GM12878 (cell line): Measurements from ENCODE around the gene NCAPD2. TPM values are rescaled to one million over a fixed set of nuclear protein-coding genes. Genes with fewer than 3 reads are reported as not detected.
"Not testable (repeated sequence)": the region's sequence is repeated elsewhere in the genome, so short reads cannot be mapped to it uniquely, and the experiment has no call there.

ENCODE experiments used
- ATAC-seq: fragments of 200-7000 bp; cut with Tn5 transposase; 3 replicates; pipeline ENCODE4 v1.9.1; 2020; ENCODE audit warnings: mild to moderate bottlenecking, moderate library complexity
- BruUV-seq: library from RNA; stranded (reverse); fragments of 400-500 nt; replicated peaks from 2 replicates; lab custom pipeline; 2021; lab: Mats Ljungman, UMichigan
- CTCF ChIA-PET: fragments of 300-600 bp; sonication (Branson Sonifier 250); formaldehyde crosslinking; extraction: SDS; loops from one replicate; lab custom pipeline; 2021; ENCODE audit warnings: inconsistent platforms; lab: Yijun Ruan, JAX
- POLR2A ChIA-PET: fragments of 350-600 bp; formaldehyde crosslinking; extraction: SDS; loops from one replicate; lab custom pipeline; 2021; ENCODE audit warnings: inconsistent platforms; lab: Charles Lee
- RAD21 ChIA-PET: fragments of 300-600 bp; sonication (Branson Sonifier 250); formaldehyde crosslinking; loops from one replicate; lab custom pipeline; 2023; ENCODE audit warnings: antibody characterized with exemption; ENCODE audit not compliant: unreplicated experiment; lab: Charles Lee
- SMC1A ChIA-PET: fragments of 300-600 bp; sonication (Branson Sonifier 250); formaldehyde crosslinking; loops from one replicate; lab custom pipeline; 2023; ENCODE audit not compliant: unreplicated experiment, uncharacterized antibody; lab: Charles Lee
- DNase-seq: peaks from one replicate; pipeline ENCODE4 v3.0.0-alpha.2; 2011; ENCODE audit warnings: low read depth, low spot score
- FAIRE-seq: peaks from 3 replicates; lab custom pipeline; 2011; peaks lifted over from hg19 to GRCh38; lab: Jason Lieb, UNC
- H2AFZ ChIP-seq: 2 replicates; pipeline ENCODE4 v1.6.0; 2011; ENCODE audit warnings: low read depth, low read length, control low read depth; ENCODE audit not compliant: control insufficient read depth
- H3K27ac ChIP-seq: 2 replicates; pipeline ENCODE4 v1.5.1; 2011; ENCODE audit warnings: control low read depth; ENCODE audit not compliant: control insufficient read depth, insufficient read depth
- H3K27me3 ChIP-seq, 2 experiments: replicated peaks in 1 of 2; 2 replicates each; pipeline versions ENCODE4 v1.6.0 to v1.6.1; 2011; ENCODE audit warnings: low read length in 1 of 2; ENCODE audit not compliant: control insufficient read depth in 2 of 2, insufficient read depth in 2 of 2
- H3K36me3 ChIP-seq, 2 experiments: 2 replicates each; pipeline ENCODE4 v1.5.1; 2011; ENCODE audit warnings: low read length in 1 of 2; ENCODE audit not compliant: control insufficient read depth in 2 of 2, insufficient read depth in 2 of 2
- H3K4me1 ChIP-seq: 2 replicates; pipeline ENCODE4 v1.6.1; 2011; ENCODE audit warnings: mild to moderate bottlenecking, low read length, moderate library complexity, mixed read lengths; ENCODE audit not compliant: control insufficient read depth, insufficient read depth
- H3K4me2 ChIP-seq: 2 replicates; pipeline ENCODE4 v1.6.0; 2011; ENCODE audit warnings: control low read depth; ENCODE audit not compliant: control insufficient read depth, insufficient read depth
- H3K4me3 ChIP-seq: fragments of 200-600 bp; sonication (generic); 2 replicates; pipeline ENCODE4 v1.5.1; 2016
- H3K79me2 ChIP-seq: 2 replicates; pipeline ENCODE4 v1.6.0; 2011; ENCODE audit warnings: low read length; ENCODE audit not compliant: control insufficient read depth, insufficient read depth
- H3K9ac ChIP-seq: 2 replicates; pipeline ENCODE4 v1.8.0; 2011; ENCODE audit warnings: low read length, control low read depth, mixed read lengths; ENCODE audit not compliant: control insufficient read depth, insufficient read depth
- H3K9me3 ChIP-seq: replicated peaks from 3 replicates; pipeline ENCODE4 v1.5.1; 2011; ENCODE audit warnings: mild to moderate bottlenecking, low read length; ENCODE audit not compliant: control insufficient read depth, insufficient read depth
- H4K20me1 ChIP-seq: 2 replicates; pipeline ENCODE4 v1.6.0; 2011; ENCODE audit not compliant: control insufficient read depth, insufficient read depth
- CEBPB ChIP-seq, 2 experiments: fragments of 150-350 bp in 1 of 2; IDR thresholded peaks; 2 replicates each; pipeline ENCODE4 v1.6.1; 2012 to 2014; ENCODE audit warnings: low read depth in 2 of 2, low read length in 2 of 2, borderline replicate concordance in 1 of 2, inconsistent platforms in 1 of 2
- HCFC1 ChIP-seq: fragments of 150-350 bp; IDR thresholded peaks from 2 replicates; pipeline ENCODE4 v1.6.1; 2014; ENCODE audit warnings: low read length
- NFYA ChIP-seq: IDR thresholded peaks from 2 replicates; pipeline ENCODE4 v1.6.1; 2011; ENCODE audit warnings: low read depth, mild to moderate bottlenecking, low read length, improper control_type of control experiment, borderline replicate concordance
- POLR2A ChIP-seq: IDR thresholded peaks from 2 replicates; pipeline ENCODE4 v1.6.1; 2011; ENCODE audit warnings: low read depth, mild to moderate bottlenecking, low read length
- POLR2AphosphoS5 ChIP-seq: IDR thresholded peaks from 2 replicates; pipeline ENCODE4 v1.6.1; 2011; ENCODE audit warnings: mild to moderate bottlenecking, low read length, inconsistent platforms
- SIN3A ChIP-seq: IDR thresholded peaks from 2 replicates; pipeline ENCODE4 v1.6.1; 2012; ENCODE audit warnings: low read depth, low read length, improper control_type of control experiment
- ZNF274 ChIP-seq: IDR thresholded peaks from one replicate; pipeline ENCODE4 v1.8.0; 2011; ENCODE audit not compliant: insufficient read length, insufficient read depth
- WGBS: methylation state at CpG from one replicate; pipeline ENCODE4 v1.1.6; 2016; ENCODE audit warnings: low lambda C conversion rate; ENCODE audit not compliant: insufficient replicate concordance, insufficient coverage; ENCODE audit errors: missing lambda C conversion rate; 5-methylcytosine and 5-hydroxymethylcytosine counted together
- in situ Hi-C: fragments of 300-500 bp; cut with MboI; formaldehyde crosslinking; loops from 9 replicates; pipeline ENCODE4 v1.14.3; 2018; ENCODE audit warnings: mixed read lengths
- intact Hi-C: fragments of 100-400 bp; cut with micrococcal nuclease; formaldehyde crosslinking; loops from one replicate; pipeline ENCODE4 v1.14.2; 2022; ENCODE audit not compliant: unreplicated experiment
- polyA plus RNA-seq, 11 experiments: library from polyadenylated mRNA; depleted of rRNA in 4 of 11; unstranded in 6 of 11; stranded (reverse) in 5 of 11; fragments of >200 nt; fragmentation: Nextera tagmentation in 4 of 11; fragmentation: Illumina TruSeq in 1 of 11; extraction: Ambion mirVana in 4 of 11; extraction: Trizol in 1 of 11; gene quantifications; 1 replicate in 1 of 11; 2 replicates in 10 of 11; pipeline versions ENCODE4 v1.2.1 to v1.2.3, GENCODE V29; 2011 to 2016; ENCODE audit warnings: inconsistent platforms in 2 of 11, missing spikeins in 2 of 11, low read depth in 1 of 11
- total RNA-seq, 4 experiments: library from RNA; depleted of rRNA in 3 of 4; stranded (reverse); fragments of >200 nt in 3 of 4; fragmentation: Illumina TruSeq in 1 of 4; extraction: Trizol in 1 of 4; gene quantifications; 2 replicates each; pipeline versions ENCODE4 v1.2.1 to v1.2.3, GENCODE V29; 2013 to 2021
- TF ChIP-seq, protein P1 (sequence below): IDR thresholded peaks from 2 replicates; pipeline ENCODE4 v1.6.1; 2011; ENCODE audit warnings: borderline replicate concordance, low read depth, mild to moderate bottlenecking, moderate library complexity, low read length; ENCODE audit not compliant: insufficient read depth, poor library complexity, severe bottlenecking
- TF ChIP-seq, protein P2 (sequence below): fragments of 450-650 bp; IDR thresholded peaks from 2 replicates; pipeline ENCODE4 v1.6.1; 2017; ENCODE audit warnings: mild to moderate bottlenecking, moderate library complexity

NCAPD2 gene
- total and polyA plus RNA-seq, 10 of the 15 experiments (the other 5 are each of a cell fraction or from before 2014, with no cell fraction given) = 24.2 to 160 (median 110) TPM

DNA sequence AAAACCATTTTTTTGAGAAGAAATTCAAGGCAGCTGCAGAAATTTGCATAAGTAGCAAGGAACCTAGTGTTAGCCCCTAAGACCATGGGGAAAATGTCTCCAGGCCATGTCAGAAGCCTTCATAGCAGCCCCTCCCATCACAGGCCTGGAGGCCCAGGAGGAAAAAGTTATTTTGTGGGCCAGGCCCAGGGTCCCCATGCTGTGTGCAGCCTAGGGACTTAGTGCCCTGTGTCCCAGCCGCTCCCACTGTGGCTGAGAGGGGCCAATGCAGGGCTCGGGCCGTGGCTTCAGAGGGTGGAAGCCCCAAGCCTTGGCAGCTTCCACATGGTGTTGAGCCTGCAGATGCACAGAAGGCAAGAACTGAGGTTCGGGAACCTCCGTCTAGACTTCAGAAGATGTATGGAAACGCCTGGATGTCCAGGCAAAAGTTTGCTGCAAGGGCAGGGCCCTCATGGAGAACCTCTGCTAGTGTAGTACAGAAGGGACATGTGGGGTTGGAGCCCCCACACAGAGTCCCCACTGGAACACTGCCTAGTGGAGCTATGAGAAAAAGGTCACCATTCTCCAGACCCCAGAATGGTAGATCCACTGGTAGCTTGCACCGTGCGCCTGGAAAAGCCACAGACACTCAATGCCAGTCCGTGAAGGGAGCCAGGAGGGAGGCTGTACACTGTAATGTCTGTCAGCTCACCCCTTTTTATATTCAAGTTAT, 26.2 kb upstream of the NCAPD2 start:
- H3K27ac ChIP-seq, H3K9me3 ChIP-seq, H2AFZ ChIP-seq, BruUV-seq, DNase-seq, H3K9ac ChIP-seq, H4K20me1 ChIP-seq, ATAC-seq, H3K27me3 ChIP-seq, FAIRE-seq: not testable (repeated sequence)
- WGBS = 97% methylated on average over 9 of the region's 9 CpGs
- Histone ChIP-seq H3K4me1 (peaks cover 34% of the 10 kb centered on the region), H3K4me3 (peak overlapping the region; percentile 99; the same call in 1 of the 2 replicates), H3K79me2 (peaks cover 67% of the 10 kb centered on the region), H3K36me3 (peaks cover 17 to 29% of the 10 kb centered on the region in 2 experiments), H3K4me2 (peak overlapping the region; percentile 95)
- POLR2A ChIA-PET = interaction anchor here (3.9 to 4.7 kb wide), 2 partner anchors 24 to 43 kb away, joined by 28 to 46 read pairs; partner anchors contain the start of gene CD27
- intact Hi-C loops (loop anchor here (5.0 kb wide), 2 partner anchors 70 to 145 kb away; no protein-coding TSS in a partner anchor), in situ Hi-C loops (loop anchor here (5.0 kb wide), 1 partner anchor 130 kb away; no protein-coding TSS in a partner anchor)
- SMC1A ChIA-PET = interaction anchor here (0.7 to 4.1 kb wide), 6 partner anchors 21 to 133 kb away, joined by 3 to 27 read pairs (median 4); no protein-coding TSS in a partner anchor
- TF ChIP-seq POLR2AphosphoS5 = peak; percentile 49; the same call in 1 of the 2 replicates
- CTCF ChIA-PET = interaction anchor here (0.6 to 5.6 kb wide), 7 partner anchors 8 to 311 kb away, joined by 3 to 73 read pairs (median 4); partner anchors contain the start of gene GAPDH
- RAD21 ChIA-PET = interaction anchor here (1.0 to 4.5 kb wide), 2 partner anchors 24 to 43 kb away, joined by 4 to 43 read pairs; no protein-coding TSS in a partner anchor

DNA sequence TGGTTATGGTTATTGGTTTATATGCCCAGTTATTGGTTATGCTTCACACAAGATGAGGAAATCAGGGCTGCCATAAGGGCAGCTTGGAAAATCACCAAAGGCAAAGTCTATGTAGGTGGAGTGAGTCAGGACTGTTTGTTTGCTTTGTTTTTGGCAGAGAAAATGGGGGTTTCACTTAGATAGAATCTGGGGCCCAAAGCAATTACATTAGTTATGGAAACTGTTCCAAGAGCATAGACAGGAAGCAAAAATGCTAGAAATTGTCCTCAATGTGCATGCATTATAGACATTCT, 25.7 kb upstream of the NCAPD2 start:
- H3K9me3 ChIP-seq = no peaks in the 10 kb centered on the region
- no TSS peak for BruUV-seq
- ChIA-PET RAD21 (interaction anchor here (1.0 to 4.5 kb wide), 3 partner anchors 25 to 132 kb away, joined by 4 to 43 read pairs (median 17); no protein-coding TSS in a partner anchor), CTCF (interaction anchor here (0.6 to 5.6 kb wide), 7 partner anchors 9 to 310 kb away, joined by 3 to 73 read pairs (median 4); partner anchors contain the start of gene GAPDH), POLR2A (interaction anchor here (0.8 to 4.7 kb wide), 6 partner anchors 17 to 64 kb away, joined by 3 to 46 read pairs (median 26); partner anchors contain the start of genes CD27, MRPL51 and TAPBPL), SMC1A (interaction anchor here (0.7 to 4.1 kb wide), 6 partner anchors 21 to 133 kb away, joined by 3 to 27 read pairs (median 4); no protein-coding TSS in a partner anchor)
- no peak overlapping the region for H3K27ac ChIP-seq
- H3K36me3 ChIP-seq = peaks cover 14 to 25% of the 10 kb centered on the region in 2 experiments
- ATAC-seq (no peak), FAIRE-seq (no peak), DNase-seq (no peak)
- peak overlapping the region; percentile 99; the same call in 1 of the 2 replicates for H3K4me3 ChIP-seq
- H4K20me1 ChIP-seq = no peaks in the 10 kb centered on the region
- peak overlapping the region; percentile 95 for H3K4me2 ChIP-seq
- H2AFZ ChIP-seq = no peak overlapping the region
- peak overlapping the region; percentile 52; the same call in 1 of the 2 replicates for H3K9ac ChIP-seq
- peaks cover 29% of the 10 kb centered on the region for H3K4me1 ChIP-seq
- intact Hi-C loops (loop anchor here (5.0 kb wide), 2 partner anchors 69 to 146 kb away; no protein-coding TSS in a partner anchor), in situ Hi-C loops (loop anchor here (5.0 kb wide), 1 partner anchor 131 kb away; no protein-coding TSS in a partner anchor)
- H3K79me2 ChIP-seq = peaks cover 63% of the 10 kb centered on the region
- H3K27me3 ChIP-seq = no peaks in the 10 kb centered on the region
- no peak for TF ChIP-seq POLR2A
- no peak for TF ChIP-seq ZNF274
- TF ChIP-seq NFYA = no peak
- TF ChIP-seq, protein P1, sequence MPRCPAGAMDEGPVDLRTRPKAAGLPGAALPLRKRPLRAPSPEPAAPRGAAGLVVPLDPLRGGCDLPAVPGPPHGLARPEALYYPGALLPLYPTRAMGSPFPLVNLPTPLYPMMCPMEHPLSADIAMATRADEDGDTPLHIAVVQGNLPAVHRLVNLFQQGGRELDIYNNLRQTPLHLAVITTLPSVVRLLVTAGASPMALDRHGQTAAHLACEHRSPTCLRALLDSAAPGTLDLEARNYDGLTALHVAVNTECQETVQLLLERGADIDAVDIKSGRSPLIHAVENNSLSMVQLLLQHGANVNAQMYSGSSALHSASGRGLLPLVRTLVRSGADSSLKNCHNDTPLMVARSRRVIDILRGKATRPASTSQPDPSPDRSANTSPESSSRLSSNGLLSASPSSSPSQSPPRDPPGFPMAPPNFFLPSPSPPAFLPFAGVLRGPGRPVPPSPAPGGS = no peak
- no peak for TF ChIP-seq CEBPB (IDR thresholded peaks at IDR 0.05; ENCODE audit: borderline replicate concordance in 1 of 2, low read depth in 2 of 2, low read length in 2 of 2)
- TF ChIP-seq HCFC1 = no peak
- TF ChIP-seq, protein P2, sequence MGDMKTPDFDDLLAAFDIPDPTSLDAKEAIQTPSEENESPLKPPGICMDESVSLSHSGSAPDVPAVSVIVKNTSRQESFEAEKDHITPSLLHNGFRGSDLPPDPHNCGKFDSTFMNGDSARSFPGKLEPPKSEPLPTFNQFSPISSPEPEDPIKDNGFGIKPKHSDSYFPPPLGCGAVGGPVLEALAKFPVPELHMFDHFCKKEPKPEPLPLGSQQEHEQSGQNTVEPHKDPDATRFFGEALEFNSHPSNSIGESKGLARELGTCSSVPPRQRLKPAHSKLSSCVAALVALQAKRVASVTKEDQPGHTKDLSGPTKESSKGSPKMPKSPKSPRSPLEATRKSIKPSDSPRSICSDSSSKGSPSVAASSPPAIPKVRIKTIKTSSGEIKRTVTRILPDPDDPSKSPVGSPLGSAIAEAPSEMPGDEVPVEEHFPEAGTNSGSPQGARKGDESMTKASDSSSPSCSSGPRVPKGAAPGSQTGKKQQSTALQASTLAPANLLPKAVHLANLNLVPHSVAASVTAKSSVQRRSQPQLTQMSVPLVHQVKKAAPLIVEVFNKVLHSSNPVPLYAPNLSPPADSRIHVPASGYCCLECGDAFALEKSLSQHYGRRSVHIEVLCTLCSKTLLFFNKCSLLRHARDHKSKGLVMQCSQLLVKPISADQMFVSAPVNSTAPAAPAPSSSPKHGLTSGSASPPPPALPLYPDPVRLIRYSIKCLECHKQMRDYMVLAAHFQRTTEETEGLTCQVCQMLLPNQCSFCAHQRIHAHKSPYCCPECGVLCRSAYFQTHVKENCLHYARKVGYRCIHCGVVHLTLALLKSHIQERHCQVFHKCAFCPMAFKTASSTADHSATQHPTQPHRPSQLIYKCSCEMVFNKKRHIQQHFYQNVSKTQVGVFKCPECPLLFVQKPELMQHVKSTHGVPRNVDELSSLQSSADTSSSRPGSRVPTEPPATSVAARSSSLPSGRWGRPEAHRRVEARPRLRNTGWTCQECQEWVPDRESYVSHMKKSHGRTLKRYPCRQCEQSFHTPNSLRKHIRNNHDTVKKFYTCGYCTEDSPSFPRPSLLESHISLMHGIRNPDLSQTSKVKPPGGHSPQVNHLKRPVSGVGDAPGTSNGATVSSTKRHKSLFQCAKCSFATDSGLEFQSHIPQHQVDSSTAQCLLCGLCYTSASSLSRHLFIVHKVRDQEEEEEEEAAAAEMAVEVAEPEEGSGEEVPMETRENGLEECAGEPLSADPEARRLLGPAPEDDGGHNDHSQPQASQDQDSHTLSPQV = no peak
- TF ChIP-seq SIN3A = no peak
